ENCODE results near the gene GPR160. TPM values are rescaled to one million over a fixed set of nuclear protein-coding genes. Genes with fewer than 3 reads are reported as not detected.

The GPR160 gene
- total and polyA plus RNA-seq, 9 of the 15 experiments (the other 6 are each of a cell fraction or from before 2014, with no cell fraction given) = 1.3 to 10.5 (median 8.3) TPM

- TF ChIP-seq MGA (IDR thresholded peaks at IDR 0.05) = peak; percentile 64
- peak; percentile 94 for TF ChIP-seq SNIP1 (IDR thresholded peaks at IDR 0.05; ENCODE audit: low read depth)
- no peak for TF ChIP-seq CTCFL (IDR thresholded peaks at IDR 0.05; ENCODE audit: borderline replicate concordance, insufficient read depth, low read depth, low read length, poor library complexity, severe bottlenecking)
- no peak for TF ChIP-seq ESRRB (CRISPR knock-in tag; IDR thresholded peaks at IDR 0.05; ENCODE audit: borderline replicate concordance)
- no peak for TF ChIP-seq GATAD2B (IDR thresholded peaks at IDR 0.05; ENCODE audit: borderline replicate concordance)
- TF ChIP-seq SMAD1 (IDR thresholded peaks at IDR 0.05; ENCODE audit: low read depth, low read length, partially characterized antibody) = no peak
- TF ChIP-seq MYC (IDR thresholded peaks at IDR 0.05; ENCODE audit: low read depth, low read length) = peak; percentile 50
- no peak for TF ChIP-seq MYC (CRISPR knock-in tag; IDR thresholded peaks at IDR 0.05; ENCODE audit: borderline replicate concordance, low read depth)
- peak in 1 of 2 experiments; percentile 59; a peak in 2 of 4 replicates for TF ChIP-seq MNT (conservative IDR thresholded peaks at IDR 0.05)
- peak; percentile 15; the same call in 1 of the 2 replicates for TF ChIP-seq ARID3A (IDR thresholded peaks at IDR 0.05; ENCODE audit: borderline replicate concordance, low read depth, low read length)
These were observed 94.5 kb downstream of the GPR160 start (continued) for GRCh38 chr3:170132335-170132734.

Measured in K562 (cell line).